Chondrocyte (in vitro differentiated cells): Measurements from ENCODE around the gene FLRT1. TPM values are rescaled to one million over a fixed set of nuclear protein-coding genes. Genes with fewer than 3 reads are reported as not detected.

Experiments used
- DNase-seq: peaks from one replicate; pipeline ENCODE4 v3.0.0; 2021; ENCODE audit warnings: mixed read lengths, low spot score
- H3K27ac Mint-ChIP-seq: one replicate; pipeline ENCODE4 v1.8.0; 2021; ENCODE audit warnings: mild to moderate bottlenecking, moderate library complexity, mixed read lengths; ENCODE audit not compliant: unreplicated experiment
- H3K27me3 Mint-ChIP-seq: 2 replicates; pipeline ENCODE4 v1.8.0; 2021; ENCODE audit warnings: low read depth, mixed read lengths
- H3K36me3 Mint-ChIP-seq: 2 replicates; pipeline ENCODE4 v1.8.0; 2021; ENCODE audit warnings: low read depth, mixed read lengths
- H3K4me1 Mint-ChIP-seq: 2 replicates; pipeline ENCODE4 v1.8.0; 2021; ENCODE audit warnings: low read depth, mild to moderate bottlenecking, mixed read lengths
- H3K4me3 Mint-ChIP-seq: one replicate; pipeline ENCODE4 v1.8.0; 2021; ENCODE audit warnings: mild to moderate bottlenecking, moderate library complexity, mixed read lengths; ENCODE audit not compliant: unreplicated experiment
- H3K9me3 Mint-ChIP-seq: 2 replicates; pipeline ENCODE4 v1.8.0; 2021; ENCODE audit warnings: low read depth, mixed read lengths
- CTCF ChIP-seq: fragments of 200-600 bp; sonication (generic); IDR thresholded peaks from 2 replicates; pipeline ENCODE4 v1.5.0; 2021; ENCODE audit warnings: antibody characterized with exemption, mild to moderate bottlenecking, moderate library complexity
- total RNA-seq: library from RNA; stranded (reverse); gene quantifications from 3 replicates; pipeline ENCODE4 v1.2.1, GENCODE V29; 2021

FLRT1 gene
- total RNA-seq, 1 donor from 2014 or later = 0.22 TPM

GRCh38 chr11:64027651-64028397 is 7.9 kb upstream of the FLRT1 start:
- Mint-ChIP-seq H3K4me1 (no peaks in the 10 kb centered on the region), H3K36me3 (peaks cover 1% of the 10 kb centered on the region), H3K4me3 (no peak overlapping the region), H3K27me3 (peaks cover 2% of the 10 kb centered on the region), H3K27ac (no peak overlapping the region), H3K9me3 (no peaks in the 10 kb centered on the region)
- DNase-seq = no peak
- no peak for TF ChIP-seq CTCF

- H3K4me3 Mint-ChIP-seq = no peak overlapping the region
- no peak for TF ChIP-seq CTCF
- H3K27me3 Mint-ChIP-seq = peaks cover 2% of the 10 kb centered on the region
- DNase-seq = no peak
- no peaks in the 10 kb centered on the region for H3K9me3 Mint-ChIP-seq
- H3K27ac Mint-ChIP-seq = no peak overlapping the region
- H3K4me1 Mint-ChIP-seq = no peaks in the 10 kb centered on the region
- peaks cover 1% of the 10 kb centered on the region for H3K36me3 Mint-ChIP-seq
These were observed 7.2 kb upstream of the FLRT1 start for GRCh38 chr11:64028398-64029115.

GRCh38 chr11:64029773-64030172 is 6.0 kb upstream of the FLRT1 start:
- no peak for DNase-seq
- no peak overlapping the region for H3K4me3 Mint-ChIP-seq
- H3K27ac Mint-ChIP-seq = no peak overlapping the region
- TF ChIP-seq CTCF = no peak
- H3K4me1 Mint-ChIP-seq = no peaks in the 10 kb centered on the region
- H3K27me3 Mint-ChIP-seq = peaks cover 7% of the 10 kb centered on the region
- no peaks in the 10 kb centered on the region for H3K9me3 Mint-ChIP-seq
- peaks cover 1% of the 10 kb centered on the region for H3K36me3 Mint-ChIP-seq

GRCh38 chr11:64031001-64031400 is 4.7 kb upstream of the FLRT1 start:
- Mint-ChIP-seq H3K36me3 (peaks cover 1% of the 10 kb centered on the region), H3K4me3 (no peak overlapping the region), H3K27me3 (peaks cover 12% of the 10 kb centered on the region), H3K27ac (no peak overlapping the region), H3K9me3 (no peaks in the 10 kb centered on the region), H3K4me1 (peaks cover 5% of the 10 kb centered on the region)
- DNase-seq = no peak
- TF ChIP-seq CTCF = no peak

- no peak overlapping the region for H3K4me3 Mint-ChIP-seq
- H3K4me1 Mint-ChIP-seq = peaks cover 5% of the 10 kb centered on the region
- no peak for DNase-seq
- no peak for TF ChIP-seq CTCF
- no peaks in the 10 kb centered on the region for H3K9me3 Mint-ChIP-seq
- no peak overlapping the region for H3K27ac Mint-ChIP-seq
- peaks cover 1% of the 10 kb centered on the region for H3K36me3 Mint-ChIP-seq
- peaks cover 12% of the 10 kb centered on the region for H3K27me3 Mint-ChIP-seq
These were observed 3.7 kb upstream of the FLRT1 start for GRCh38 chr11:64032050-64032449.
